T-helper 17 cell (primary cell): ENCODE measurements around the gene SLC35F3. TPM values are rescaled to one million over a fixed set of nuclear protein-coding genes. Genes with fewer than 3 reads are reported as not detected.
"Not testable (repeated sequence)": the region's sequence is repeated elsewhere in the genome, so short reads cannot be mapped to it uniquely, and the experiment has no call there.

ENCODE experiments used
- ATAC-seq: fragments of 150-1000 bp; cut with Tn5 transposase; 2 replicates; pipeline ENCODE4 v1.10.0; 2021; ENCODE audit warnings: mild to moderate bottlenecking, moderate library complexity
- DNase-seq, 3 donors: peaks; one replicate each; pipeline versions ENCODE4 v3.0.0 to v3.0.0-alpha.2; 2020 to 2021
- H3K9me3 ChIP-seq: one replicate; pipeline ENCODE4 v1.7.0; 2013; ENCODE audit warnings: low read length, mild to moderate bottlenecking; ENCODE audit not compliant: control insufficient read depth, poor library complexity, severe bottlenecking
- H3K27ac Mint-ChIP-seq: one replicate; pipeline ENCODE4 v1.8.0; 2022; ENCODE audit warnings: mild to moderate bottlenecking, moderate library complexity, mixed read lengths
- H3K27me3 Mint-ChIP-seq: one replicate; pipeline ENCODE4 v1.8.0; 2022; ENCODE audit warnings: mixed read lengths
- H3K36me3 Mint-ChIP-seq: one replicate; pipeline ENCODE4 v1.8.0; 2022; ENCODE audit warnings: low read depth, mixed read lengths
- H3K4me1 Mint-ChIP-seq: one replicate; pipeline ENCODE4 v1.8.0; 2022; ENCODE audit warnings: mild to moderate bottlenecking, mixed read lengths
- H3K4me3 Mint-ChIP-seq: one replicate; pipeline ENCODE4 v1.8.0; 2022; ENCODE audit warnings: mild to moderate bottlenecking, moderate library complexity, mixed read lengths
- total RNA-seq, 4 donors: library from RNA in 2 of 4; stranded (reverse) in 2 of 4; gene quantifications; one replicate each; pipeline ENCODE4 v1.2.3 and lab custom pipeline; 2022 to 2026

Gene SLC35F3
- total RNA-seq, 2 donors from 2014 or later: 0.10 TPM; not detected in 1

DNA sequence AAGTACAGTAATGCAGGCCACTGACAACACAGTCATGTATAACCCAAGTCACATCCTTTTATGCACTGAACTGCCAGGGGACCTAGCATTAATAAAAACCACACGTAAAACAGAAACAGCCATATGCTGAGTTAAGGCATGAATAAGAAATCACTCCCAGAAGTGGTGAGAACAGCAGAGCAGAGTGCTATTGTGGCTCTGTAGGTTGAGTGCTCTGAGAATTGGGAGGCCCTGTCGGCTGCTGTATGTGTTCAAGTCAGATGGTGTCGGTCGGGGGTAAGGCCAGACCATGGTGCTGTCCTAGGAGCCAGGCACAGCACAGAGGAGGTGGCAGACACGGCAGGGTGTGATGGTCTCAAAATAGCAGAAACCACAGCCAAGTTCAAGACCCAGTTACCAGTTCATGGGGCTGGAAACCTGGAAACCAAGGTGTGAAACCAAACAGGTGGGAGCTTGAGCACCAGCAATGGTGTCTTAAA is 342.2 kb downstream of the SLC35F3 start:
- H3K9me3 ChIP-seq: no peaks in the 10 kb centered on the region
- no peak overlapping the region for H3K4me3 Mint-ChIP-seq
- no peak overlapping the region for H3K27ac Mint-ChIP-seq
- DNase-seq (no peak), ATAC-seq (no peak)
- no peaks in the 10 kb centered on the region for H3K4me1 Mint-ChIP-seq
- peaks cover 2% of the 10 kb centered on the region for H3K36me3 Mint-ChIP-seq
- H3K27me3 Mint-ChIP-seq: peaks cover 32% of the 10 kb centered on the region

DNA sequence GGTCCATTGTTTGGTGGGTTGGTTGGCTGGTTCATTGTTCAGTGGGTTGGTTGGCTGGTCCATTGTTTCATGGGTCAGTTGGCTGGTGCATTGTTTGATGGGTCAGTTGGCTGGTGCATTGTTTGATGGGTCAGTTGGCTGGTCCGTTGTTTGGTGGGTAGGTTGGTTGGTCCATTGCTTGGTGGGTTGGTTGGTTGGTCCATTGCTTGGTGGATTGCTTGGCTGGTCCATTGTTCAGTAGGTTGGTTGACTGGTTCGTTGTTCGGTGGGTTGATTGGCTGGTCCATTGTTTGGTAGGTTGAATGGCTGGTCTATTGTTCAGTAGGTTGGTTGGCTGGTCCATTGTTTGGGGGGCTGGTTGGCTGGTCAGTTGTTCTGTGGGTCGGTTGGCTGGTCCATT is 343.3 kb downstream of the SLC35F3 start:
- H3K4me3 Mint-ChIP-seq, DNase-seq, H3K4me1 Mint-ChIP-seq, H3K36me3 Mint-ChIP-seq, ATAC-seq, H3K9me3 ChIP-seq, H3K27ac Mint-ChIP-seq: not testable (repeated sequence)
- peaks cover 26% of the 10 kb centered on the region for H3K27me3 Mint-ChIP-seq

DNA sequence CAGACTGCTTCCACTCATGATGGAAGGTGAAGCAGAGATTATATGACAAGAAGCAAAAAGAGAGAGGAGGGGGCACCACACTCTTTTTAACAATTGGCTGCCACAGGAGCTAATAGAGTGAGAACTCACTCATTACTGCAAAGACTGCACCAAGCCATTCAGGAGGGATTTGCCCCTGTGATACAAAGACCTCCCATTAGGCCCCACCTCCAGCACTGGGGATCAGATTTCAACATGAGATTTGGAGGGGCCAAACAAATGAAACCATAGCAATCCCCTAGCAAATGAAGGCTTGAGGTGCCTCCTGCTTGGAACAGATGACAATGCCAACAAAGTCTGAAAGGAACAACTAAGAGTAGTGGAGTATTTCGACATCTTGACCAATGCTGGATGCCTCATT is 346.3 kb downstream of the SLC35F3 start:
- DNase-seq: no peak
- H3K9me3 ChIP-seq: no peaks in the 10 kb centered on the region
- H3K27ac Mint-ChIP-seq: no peak overlapping the region
- H3K36me3 Mint-ChIP-seq: peaks cover 2% of the 10 kb centered on the region
- no peaks in the 10 kb centered on the region for H3K4me1 Mint-ChIP-seq
- peaks cover 30% of the 10 kb centered on the region for H3K27me3 Mint-ChIP-seq
- ATAC-seq: no peak
- no peak overlapping the region for H3K4me3 Mint-ChIP-seq

DNA sequence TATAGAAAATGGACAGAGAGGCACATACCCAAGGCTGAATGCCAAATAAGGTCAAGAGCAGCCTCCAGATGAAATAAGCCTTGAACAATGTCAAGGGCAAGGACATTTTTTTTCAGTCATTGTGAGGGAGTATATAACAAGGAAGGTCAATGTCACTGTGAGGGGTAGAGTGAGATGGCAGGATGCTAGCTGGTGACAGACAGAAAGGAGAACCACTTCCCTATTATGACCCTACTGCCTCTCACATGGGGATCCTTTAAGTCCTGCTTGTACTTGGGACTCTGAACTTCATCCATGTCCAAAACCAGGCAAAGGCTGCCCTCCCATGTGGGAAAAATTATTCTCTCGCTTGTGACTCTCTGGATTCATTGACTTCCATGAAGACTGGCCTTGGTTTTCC is 349.3 kb downstream of the SLC35F3 start:
- Mint-ChIP-seq H3K36me3 (no peaks in the 10 kb centered on the region), H3K4me3 (no peak overlapping the region), H3K27ac (no peak overlapping the region), H3K4me1 (no peaks in the 10 kb centered on the region), H3K27me3 (peaks cover 21% of the 10 kb centered on the region)
- no peak for ATAC-seq
- no peak for DNase-seq
- H3K9me3 ChIP-seq: no peaks in the 10 kb centered on the region

DNA sequence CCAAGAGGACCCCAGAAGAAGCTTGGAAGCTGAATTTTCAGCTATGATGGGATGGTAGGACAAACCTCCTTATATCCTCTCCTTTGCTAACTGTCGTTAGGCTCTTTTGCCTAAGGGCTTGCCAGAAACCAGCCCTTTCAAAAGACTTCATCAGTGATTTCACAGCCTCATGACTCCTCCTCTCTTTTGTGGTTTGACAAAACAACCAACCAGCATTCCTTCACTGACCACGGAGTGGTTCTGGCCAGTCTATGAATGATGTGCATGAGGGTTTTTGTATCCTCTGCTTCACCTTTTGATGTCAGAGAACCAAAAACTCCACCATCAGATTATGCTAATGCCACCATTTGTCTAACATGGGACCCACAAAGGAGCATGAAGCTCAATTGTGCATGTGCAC is 351.9 kb downstream of the SLC35F3 start:
- Mint-ChIP-seq H3K27me3 (peaks cover 24% of the 10 kb centered on the region), H3K4me1 (peaks cover 7% of the 10 kb centered on the region), H3K27ac (no peak overlapping the region), H3K36me3 (no peaks in the 10 kb centered on the region), H3K4me3 (no peak overlapping the region)
- H3K9me3 ChIP-seq: no peaks in the 10 kb centered on the region
- ATAC-seq (no peak), DNase-seq (no peak)

DNA sequence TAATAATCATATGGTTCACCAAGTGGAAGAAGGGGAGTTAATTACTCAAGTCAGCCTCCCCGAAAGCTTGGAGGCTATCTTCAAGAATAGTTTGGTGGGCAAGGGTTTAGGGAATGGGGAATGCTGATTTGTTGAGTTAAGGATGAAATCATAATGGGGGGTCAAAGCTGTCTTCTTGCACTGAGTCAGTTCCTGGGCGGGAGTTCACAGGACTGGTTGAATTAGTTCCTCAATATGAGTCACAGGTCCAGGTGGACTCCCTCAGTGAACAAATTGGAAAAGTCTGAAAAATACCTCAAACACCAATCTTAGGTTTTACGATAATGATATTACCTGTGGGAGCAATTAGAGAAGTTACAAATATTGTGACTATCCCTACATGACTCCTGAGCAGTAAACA is 353.6 kb downstream of the SLC35F3 start:
- no peak for DNase-seq
- Mint-ChIP-seq H3K4me3 (no peak overlapping the region), H3K36me3 (no peaks in the 10 kb centered on the region), H3K27me3 (peaks cover 30% of the 10 kb centered on the region), H3K27ac (no peak overlapping the region), H3K4me1 (peaks cover 7% of the 10 kb centered on the region)
- H3K9me3 ChIP-seq: no peaks in the 10 kb centered on the region
- ATAC-seq: no peak

DNA sequence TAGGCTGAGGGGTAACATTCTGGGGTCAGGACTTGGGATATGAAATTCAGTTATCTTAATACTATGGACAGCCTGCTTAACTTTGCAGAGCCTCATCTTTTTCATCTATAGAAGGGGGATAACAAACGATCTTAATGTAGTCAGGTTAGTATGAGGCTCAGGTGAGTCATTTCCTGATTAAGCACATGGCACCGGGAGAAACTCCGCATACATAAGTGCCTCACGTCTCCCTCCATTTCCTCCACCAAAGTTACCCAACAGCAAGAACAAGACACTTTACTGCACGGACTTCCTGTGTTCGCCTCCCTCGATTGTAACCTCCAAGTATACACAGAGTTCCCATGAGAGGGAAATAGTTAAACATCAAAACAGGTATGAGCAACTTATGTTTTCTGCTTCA is 356.1 kb downstream of the SLC35F3 start:
- Mint-ChIP-seq H3K27ac (no peak overlapping the region), H3K4me3 (no peak overlapping the region), H3K27me3 (peaks cover 28% of the 10 kb centered on the region), H3K4me1 (peaks cover 7% of the 10 kb centered on the region), H3K36me3 (no peaks in the 10 kb centered on the region)
- DNase-seq: no peak
- no peaks in the 10 kb centered on the region for H3K9me3 ChIP-seq
- no peak for ATAC-seq

DNA sequence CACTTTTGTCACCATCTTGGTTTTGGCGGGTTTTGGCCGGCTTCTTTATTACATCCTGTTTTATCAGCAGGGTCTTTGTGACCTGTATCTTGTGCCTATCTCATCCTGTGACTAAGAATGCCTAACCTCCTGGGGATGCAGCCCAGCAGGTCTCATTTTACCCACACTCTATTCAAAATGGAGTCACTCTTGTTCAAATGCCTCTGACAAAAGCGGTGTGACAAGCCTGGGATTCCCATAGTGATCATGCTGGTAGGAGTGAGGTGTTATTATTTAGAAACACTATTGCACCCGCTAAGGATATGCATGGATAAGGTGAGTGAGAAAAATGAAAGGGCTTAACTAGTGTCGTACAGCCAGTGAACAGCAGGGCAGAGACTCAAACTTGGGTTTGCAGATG is 357.1 kb downstream of the SLC35F3 start:
- no peaks in the 10 kb centered on the region for H3K9me3 ChIP-seq
- Mint-ChIP-seq H3K27me3 (peaks cover 27% of the 10 kb centered on the region), H3K4me3 (no peak overlapping the region), H3K36me3 (no peaks in the 10 kb centered on the region), H3K4me1 (peaks cover 7% of the 10 kb centered on the region), H3K27ac (no peak overlapping the region)
- no peak for ATAC-seq
- no peak for DNase-seq

DNA sequence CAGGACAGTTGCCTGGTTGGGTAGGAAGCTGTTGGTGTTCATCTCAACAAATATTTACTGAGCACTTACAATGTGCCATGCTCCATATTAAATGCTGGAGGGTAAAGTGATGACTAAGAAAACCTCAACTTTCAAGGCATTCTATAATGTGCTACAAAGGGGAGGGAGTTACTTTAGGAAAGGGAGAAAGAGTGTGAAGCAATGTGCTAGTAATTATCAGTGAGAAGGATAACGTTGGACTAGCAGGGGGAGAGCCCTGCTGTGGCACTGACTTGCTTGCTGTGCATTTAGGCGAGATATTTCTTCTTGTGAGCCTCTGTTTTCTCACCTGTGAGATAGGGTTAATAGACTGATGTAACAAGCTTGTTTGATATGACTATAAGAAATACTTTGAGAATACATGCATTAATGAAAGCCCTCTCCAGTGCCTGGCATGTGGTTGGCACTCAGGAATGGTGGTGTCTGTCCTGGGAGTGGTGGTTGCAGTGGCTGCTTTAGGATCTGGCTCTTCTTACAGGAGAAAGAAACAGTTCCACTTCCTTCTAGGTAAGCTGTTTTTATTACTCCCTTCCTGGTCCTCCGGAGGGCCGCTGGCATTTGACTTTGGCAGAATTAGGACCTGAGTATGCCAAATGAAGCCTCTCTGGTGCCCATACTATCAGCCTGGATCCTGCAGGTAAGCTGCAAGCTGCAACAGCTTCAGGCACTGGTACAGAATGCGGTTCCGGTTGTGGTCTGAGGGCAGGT is 357.7 kb downstream of the SLC35F3 start:
- no peak for DNase-seq
- no peak overlapping the region for H3K27ac Mint-ChIP-seq
- H3K36me3 Mint-ChIP-seq: no peaks in the 10 kb centered on the region
- H3K4me3 Mint-ChIP-seq: no peak overlapping the region
- peaks cover 7% of the 10 kb centered on the region for H3K4me1 Mint-ChIP-seq
- ATAC-seq: no peak
- H3K27me3 Mint-ChIP-seq: peaks cover 27% of the 10 kb centered on the region
- no peaks in the 10 kb centered on the region for H3K9me3 ChIP-seq

DNA sequence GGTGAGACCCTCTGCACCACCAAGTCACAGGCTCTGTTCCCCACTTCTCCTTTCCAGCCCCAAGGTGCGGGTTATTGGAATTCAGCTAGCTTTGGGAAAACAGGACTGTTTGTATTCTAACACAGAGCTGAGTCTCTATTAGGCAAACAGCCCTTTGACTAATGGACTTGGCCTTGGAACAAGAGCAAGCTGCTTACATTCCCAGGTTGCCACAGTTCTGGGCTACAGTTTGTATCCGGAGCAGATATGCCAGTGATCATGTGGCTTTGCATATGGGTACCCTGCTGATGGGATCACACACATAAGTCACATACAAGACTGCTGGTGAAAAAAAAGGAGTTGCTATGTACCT is 358.3 kb downstream of the SLC35F3 start:
- H3K4me3 Mint-ChIP-seq: no peak overlapping the region
- H3K27ac Mint-ChIP-seq: no peak overlapping the region
- ATAC-seq: no peak
- peaks cover 27% of the 10 kb centered on the region for H3K27me3 Mint-ChIP-seq
- H3K36me3 Mint-ChIP-seq: no peaks in the 10 kb centered on the region
- peaks cover 7% of the 10 kb centered on the region for H3K4me1 Mint-ChIP-seq
- no peaks in the 10 kb centered on the region for H3K9me3 ChIP-seq
- no peak for DNase-seq

DNA sequence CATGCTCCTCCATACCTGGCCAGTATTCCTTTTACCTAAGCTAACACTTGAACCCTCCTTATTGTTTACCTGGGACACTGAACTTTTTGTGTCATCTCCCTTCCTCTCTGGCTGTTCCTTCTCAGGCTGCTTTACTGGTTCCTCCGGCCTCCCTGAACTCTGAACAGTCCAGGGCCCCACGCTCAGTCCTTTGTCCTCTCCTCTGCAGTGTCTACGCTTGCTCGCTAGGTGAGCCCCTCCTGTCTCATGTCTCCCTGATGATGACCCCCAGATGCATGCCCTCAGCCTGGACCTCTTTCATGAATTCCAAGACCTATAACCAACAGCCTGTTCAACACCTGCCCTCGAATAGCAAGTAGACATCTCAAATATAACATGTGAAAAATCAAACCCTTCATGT is 360.4 kb downstream of the SLC35F3 start:
- peaks cover 27% of the 10 kb centered on the region for H3K27me3 Mint-ChIP-seq
- ATAC-seq: no peak
- no peak overlapping the region for H3K27ac Mint-ChIP-seq
- peaks cover 7% of the 10 kb centered on the region for H3K4me1 Mint-ChIP-seq
- DNase-seq: no peak
- no peak overlapping the region for H3K4me3 Mint-ChIP-seq
- no peaks in the 10 kb centered on the region for H3K9me3 ChIP-seq
- H3K36me3 Mint-ChIP-seq: no peaks in the 10 kb centered on the region

DNA sequence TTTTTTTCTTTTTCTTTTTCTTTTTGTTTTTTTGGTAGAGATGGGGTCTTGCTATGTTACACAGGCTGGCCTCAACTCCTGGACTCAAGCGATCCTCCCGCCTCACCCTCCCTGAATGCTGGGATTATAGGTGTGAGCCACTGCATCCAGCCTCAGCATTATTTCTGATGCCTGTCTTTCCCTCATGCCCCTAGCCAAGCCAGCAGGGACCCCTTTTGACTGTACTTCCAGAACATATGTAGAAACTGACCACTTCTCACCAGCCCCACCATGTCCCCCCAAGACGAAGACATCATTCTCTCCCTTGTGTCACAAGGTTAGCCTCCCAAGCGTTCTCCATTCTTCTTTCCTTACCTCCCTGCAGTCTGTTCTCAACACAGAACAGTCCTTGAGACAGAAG is 360.8 kb downstream of the SLC35F3 start:
- H3K4me3 Mint-ChIP-seq: no peak overlapping the region
- DNase-seq: no peak
- no peaks in the 10 kb centered on the region for H3K9me3 ChIP-seq
- no peak for ATAC-seq
- no peak overlapping the region for H3K27ac Mint-ChIP-seq
- H3K27me3 Mint-ChIP-seq: peaks cover 24% of the 10 kb centered on the region
- no peaks in the 10 kb centered on the region for H3K36me3 Mint-ChIP-seq
- H3K4me1 Mint-ChIP-seq: peaks cover 7% of the 10 kb centered on the region

DNA sequence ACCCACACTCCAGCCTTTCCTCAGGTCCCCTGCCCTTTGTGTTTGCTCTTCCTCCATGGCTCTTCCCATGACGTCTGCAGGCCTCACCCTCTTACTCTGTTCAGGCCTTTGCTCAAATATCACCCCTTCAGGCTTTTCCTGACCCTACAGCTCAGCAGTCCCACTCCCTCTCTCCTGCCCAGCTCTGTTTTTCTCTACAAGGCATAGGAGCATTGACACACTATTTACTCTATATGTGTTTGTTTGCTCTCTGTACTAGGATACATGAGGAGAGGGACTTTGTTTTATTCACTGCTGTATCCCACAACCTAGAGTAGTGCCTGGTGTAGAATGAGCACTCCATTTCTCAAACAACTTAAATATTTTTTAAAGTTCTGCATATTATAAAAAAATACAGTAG is 361.4 kb downstream of the SLC35F3 start:
- H3K9me3 ChIP-seq: no peaks in the 10 kb centered on the region
- Mint-ChIP-seq H3K27ac (no peak overlapping the region), H3K4me3 (no peak overlapping the region), H3K27me3 (peaks cover 18% of the 10 kb centered on the region), H3K36me3 (no peaks in the 10 kb centered on the region), H3K4me1 (peaks cover 2% of the 10 kb centered on the region)
- DNase-seq: no peak
- no peak for ATAC-seq

DNA sequence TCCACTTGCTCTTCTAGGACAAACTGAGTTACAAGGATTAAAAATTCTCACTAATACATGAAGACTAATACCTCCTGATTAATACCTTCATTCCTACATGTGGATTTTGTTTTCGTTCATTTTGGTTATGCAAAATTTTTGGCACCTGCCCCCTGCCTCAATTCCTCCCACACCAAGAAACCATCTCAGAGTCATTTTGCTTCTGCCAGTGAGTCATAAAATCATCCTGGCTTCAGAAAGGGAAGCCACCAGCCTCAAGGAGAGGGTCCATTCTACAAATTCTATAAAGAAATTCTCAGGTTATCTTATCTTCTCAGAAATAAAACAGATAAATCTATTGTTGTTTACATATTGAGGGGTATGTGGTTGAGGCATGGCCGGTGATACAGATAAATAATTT is 365.6 kb downstream of the SLC35F3 start:
- ATAC-seq: no peak
- peaks cover 27% of the 10 kb centered on the region for H3K27me3 Mint-ChIP-seq
- peaks cover 5% of the 10 kb centered on the region for H3K4me1 Mint-ChIP-seq
- no peak for DNase-seq
- no peak overlapping the region for H3K27ac Mint-ChIP-seq
- peaks cover 3% of the 10 kb centered on the region for H3K36me3 Mint-ChIP-seq
- H3K4me3 Mint-ChIP-seq: no peak overlapping the region
- no peaks in the 10 kb centered on the region for H3K9me3 ChIP-seq
